SK-N-MC (cell line): ENCODE results near the gene LRIG1.

ENCODE experiments used
- DNase-seq: peaks from one replicate; pipeline ENCODE4 v3.0.0-alpha.2; 2011; ENCODE audit warnings: low read depth, low spot score
- H3K27ac ChIP-seq: fragments of 200-600 bp; sonication (generic); 2 replicates; pipeline ENCODE4 v1.5.1; 2016; ENCODE audit warnings: mixed run types
- H3K36me3 ChIP-seq: fragments of 200-600 bp; sonication (generic); 2 replicates; pipeline ENCODE4 v1.6.1; 2017; ENCODE audit warnings: antibody characterized with exemption, low read length, mixed read lengths; ENCODE audit not compliant: insufficient read depth
- H3K4me3 ChIP-seq: fragments of 200-600 bp; sonication (generic); 2 replicates; pipeline ENCODE4 v1.5.1; 2016
- H3K9ac ChIP-seq: fragments of 200-600 bp; sonication (generic); 2 replicates; pipeline ENCODE4 v1.8.0; 2017; ENCODE audit warnings: mixed run types, mixed read lengths; ENCODE audit not compliant: insufficient read length
- H3K9me3 ChIP-seq: fragments of 200-600 bp; sonication (generic); 2 replicates; pipeline ENCODE4 v1.6.1; 2017; ENCODE audit warnings: low read depth, mild to moderate bottlenecking, antibody characterized with exemption, low read length, moderate library complexity, mixed read lengths
- EZH2 ChIP-seq: fragments of 200-600 bp; sonication (generic); IDR thresholded peaks from one replicate; pipeline ENCODE4 v1.6.1; 2017; ENCODE audit warnings: antibody characterized with exemption
- FOXP2 ChIP-seq: optimal IDR thresholded peaks from 2 replicates; pipeline ENCODE3; 2011; ENCODE audit warnings: mild to moderate bottlenecking, moderate library complexity; ENCODE audit not compliant: insufficient read depth; ENCODE audit errors: extremely low read length, control extremely low read depth
- POLR2AphosphoS5 ChIP-seq: IDR thresholded peaks from 2 replicates; pipeline ENCODE4 v1.6.1; 2012; ENCODE audit warnings: mild to moderate bottlenecking, low read depth, low read length, borderline replicate concordance

The LRIG1 gene

DNA sequence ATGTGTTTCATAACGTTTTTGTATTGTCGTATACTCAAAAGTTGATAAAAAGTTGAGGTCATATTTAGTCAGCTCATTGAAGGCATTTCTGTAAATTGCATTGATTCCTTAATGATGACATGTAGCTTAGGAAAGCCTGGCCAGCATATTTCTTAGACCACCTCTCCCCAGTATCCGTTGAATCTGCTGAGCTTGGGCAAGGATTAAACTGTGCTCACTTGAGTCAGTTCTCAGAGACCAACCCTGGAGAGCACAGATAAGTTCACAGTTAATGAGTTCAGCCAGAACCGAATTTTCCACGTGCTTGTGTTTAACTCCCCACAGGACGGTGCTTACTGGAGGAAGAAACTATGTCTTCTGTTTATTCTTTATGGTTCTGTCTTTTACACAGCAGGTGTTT, 147.3 kb downstream of the LRIG1 start:
- no peak overlapping the region for H3K4me3 ChIP-seq
- no peak overlapping the region for H3K9ac ChIP-seq
- peak overlapping the region; percentile 25; the same call in 1 of the 2 replicates for H3K27ac ChIP-seq
- no peaks in the 10 kb centered on the region for H3K9me3 ChIP-seq
- H3K36me3 ChIP-seq: no peaks in the 10 kb centered on the region
- no peak for DNase-seq
- no peak for TF ChIP-seq EZH2
- no peak for TF ChIP-seq POLR2AphosphoS5
- TF ChIP-seq FOXP2: no peak

DNA sequence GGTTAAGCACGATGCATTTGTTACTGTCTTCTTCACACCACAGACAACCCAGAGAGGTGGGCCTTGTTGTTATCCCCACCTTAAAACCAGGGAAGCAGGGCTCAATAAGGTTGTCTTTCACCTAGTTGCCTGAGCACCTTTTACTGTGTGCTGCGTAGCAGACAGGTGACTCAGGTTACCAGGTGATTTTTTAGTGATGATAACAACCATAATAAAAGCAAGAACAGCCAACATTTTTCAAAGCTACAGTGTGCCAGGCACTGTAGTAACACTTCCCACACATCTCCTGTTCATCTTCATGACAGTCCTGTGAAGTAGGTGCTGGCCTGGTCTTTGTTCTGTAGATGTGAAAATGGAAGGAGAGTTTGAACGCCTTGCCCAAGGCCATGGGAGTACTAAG, 147.8 kb downstream of the LRIG1 start:
- TF ChIP-seq EZH2 (no peak), FOXP2 (no peak), POLR2AphosphoS5 (no peak)

GRCh38 chr3:66350601-66351000, 150.2 kb downstream of the LRIG1 start:
- Histone ChIP-seq H3K27ac (no peak overlapping the region), H3K9ac (no peak overlapping the region), H3K9me3 (no peaks in the 10 kb centered on the region), H3K36me3 (no peaks in the 10 kb centered on the region), H3K4me3 (no peak overlapping the region)
- no peak for DNase-seq
- TF ChIP-seq EZH2: no peak
- no peak for TF ChIP-seq FOXP2
- no peak for TF ChIP-seq POLR2AphosphoS5

More for the DNA sequence above, 147.8 kb downstream of the LRIG1 start:
- Histone ChIP-seq H3K27ac (no peak overlapping the region), H3K9me3 (no peaks in the 10 kb centered on the region), H3K36me3 (no peaks in the 10 kb centered on the region), H3K4me3 (no peak overlapping the region), H3K9ac (no peak overlapping the region)
- no peak for DNase-seq

DNA sequence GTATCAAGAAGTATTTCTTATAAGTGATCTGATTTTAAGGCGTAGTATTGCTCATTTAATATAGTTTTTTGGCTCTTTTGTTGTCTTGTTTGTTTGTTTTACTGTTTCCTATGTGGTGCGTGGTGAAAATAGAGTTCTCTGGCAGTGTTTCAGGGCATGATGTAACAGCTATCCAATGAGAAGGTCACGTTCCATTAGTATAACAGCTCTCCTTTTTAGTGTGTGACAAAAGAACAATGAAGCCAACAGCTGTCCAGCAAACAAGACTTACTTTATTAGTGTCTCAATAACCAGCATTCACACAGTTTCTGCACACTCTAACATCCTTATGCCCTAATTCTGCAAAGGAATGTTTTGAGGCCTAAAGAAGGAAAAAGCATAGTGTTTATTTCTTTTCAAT, 152.1 kb downstream of the LRIG1 start:
- DNase-seq: no peak

GRCh38 chr3:66344848-66345578, 155.8 kb downstream of the LRIG1 start:
- no peak for TF ChIP-seq FOXP2
- TF ChIP-seq POLR2AphosphoS5: no peak
- no peak for TF ChIP-seq EZH2
- H3K36me3 ChIP-seq: no peaks in the 10 kb centered on the region
- peak overlapping the region; percentile 62 for H3K4me3 ChIP-seq
- H3K9me3 ChIP-seq: no peaks in the 10 kb centered on the region
- DNase-seq: peak; percentile 73
- H3K9ac ChIP-seq: peak overlapping the region; percentile 9
- H3K27ac ChIP-seq: peak overlapping the region; percentile 82

More for the DNA sequence above, 152.1 kb downstream of the LRIG1 start:
- Histone ChIP-seq H3K36me3 (no peaks in the 10 kb centered on the region), H3K9ac (no peak overlapping the region), H3K27ac (no peak overlapping the region), H3K9me3 (no peaks in the 10 kb centered on the region), H3K4me3 (no peak overlapping the region)
- TF ChIP-seq EZH2 (no peak), FOXP2 (no peak), POLR2AphosphoS5 (no peak)

DNA sequence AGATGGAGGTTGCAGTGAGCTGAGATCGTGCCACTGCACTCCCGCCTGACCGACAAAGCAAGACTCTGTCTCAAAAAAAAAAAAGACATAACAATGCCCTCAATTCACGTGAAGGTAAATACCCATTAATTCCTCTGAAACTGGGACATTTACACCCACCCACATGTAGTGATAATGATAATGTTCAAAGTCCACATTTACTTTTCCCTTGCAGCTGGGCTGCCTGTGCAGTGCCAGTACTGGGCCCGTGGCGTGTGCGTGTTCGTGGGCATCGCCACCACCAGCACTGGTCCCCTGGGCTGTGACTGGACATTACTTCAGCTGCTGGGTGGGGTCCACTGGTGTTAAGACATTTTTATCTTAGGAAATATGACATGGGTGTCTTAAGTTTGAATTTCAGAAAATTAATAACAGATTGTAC, 156.4 kb downstream of the LRIG1 start:
- peak overlapping the region; percentile 82 for H3K27ac ChIP-seq
- no peak overlapping the region for H3K9ac ChIP-seq
- peak overlapping the region; percentile 62 for H3K4me3 ChIP-seq
- no peak for TF ChIP-seq POLR2AphosphoS5
- no peak for TF ChIP-seq FOXP2
- TF ChIP-seq EZH2: no peak
- H3K36me3 ChIP-seq: no peaks in the 10 kb centered on the region
- DNase-seq: no peak
- no peaks in the 10 kb centered on the region for H3K9me3 ChIP-seq

GRCh38 chr3:66342717-66343356, 158.0 kb downstream of the LRIG1 start:
- no peaks in the 10 kb centered on the region for H3K9me3 ChIP-seq
- H3K27ac ChIP-seq: peak overlapping the region; percentile 83
- H3K36me3 ChIP-seq: no peaks in the 10 kb centered on the region
- DNase-seq: no peak
- H3K4me3 ChIP-seq: no peak overlapping the region
- TF ChIP-seq FOXP2: no peak
- TF ChIP-seq EZH2: no peak
- no peak for TF ChIP-seq POLR2AphosphoS5
- H3K9ac ChIP-seq: peak overlapping the region; percentile 32

DNA sequence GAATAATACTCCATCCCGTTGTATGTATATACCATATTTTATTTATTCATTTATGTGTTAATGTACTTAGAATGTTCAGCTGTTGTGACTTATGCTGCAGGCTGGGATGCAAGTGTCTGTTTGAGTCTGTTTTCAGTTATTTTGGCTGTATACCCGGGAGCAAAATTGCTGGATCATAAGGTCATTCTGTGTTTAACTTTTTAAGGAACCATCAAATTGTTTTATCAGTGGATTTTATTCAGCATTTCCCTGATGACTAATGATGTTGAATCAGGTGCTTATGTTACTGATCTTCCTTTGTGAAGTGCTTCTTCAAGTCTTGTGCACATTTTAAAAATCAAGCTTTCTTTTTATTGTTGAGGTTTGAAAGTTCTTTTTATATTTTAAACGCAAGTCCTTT, 161.9 kb downstream of the LRIG1 start:
- Histone ChIP-seq H3K4me3 (no peak overlapping the region), H3K9me3 (no peaks in the 10 kb centered on the region), H3K27ac (no peak overlapping the region), H3K9ac (no peak overlapping the region), H3K36me3 (no peaks in the 10 kb centered on the region)
- no peak for DNase-seq
- TF ChIP-seq EZH2 (no peak), FOXP2 (no peak), POLR2AphosphoS5 (no peak)

DNA sequence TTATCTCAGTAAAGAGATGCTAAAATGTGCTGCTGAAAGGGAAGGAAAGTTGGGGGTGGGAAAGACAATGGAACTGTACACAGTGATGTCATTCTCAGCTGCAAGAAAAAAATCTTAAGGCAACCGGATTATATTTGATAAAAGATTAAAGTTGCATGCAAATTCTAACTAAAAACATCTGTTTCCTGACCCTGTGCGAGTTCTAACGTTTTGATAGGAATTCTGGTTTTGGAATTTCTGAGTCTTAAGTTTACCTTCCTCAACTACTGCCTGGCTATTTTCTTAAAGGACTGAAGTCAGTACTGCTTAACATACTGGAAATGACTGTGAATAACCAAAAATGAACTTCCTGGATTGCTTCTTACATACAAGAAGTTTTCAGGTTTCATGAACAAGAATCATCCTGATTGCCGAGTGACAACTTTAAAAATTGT, 164.5 kb downstream of the LRIG1 start:
- Histone ChIP-seq H3K9ac (peak overlapping the region; percentile 57), H3K4me3 (peak overlapping the region; percentile 67), H3K36me3 (no peaks in the 10 kb centered on the region), H3K27ac (peak overlapping the region; percentile 95), H3K9me3 (no peaks in the 10 kb centered on the region)
- DNase-seq: peak; percentile 26
- no peak for TF ChIP-seq EZH2
- TF ChIP-seq FOXP2: no peak
- TF ChIP-seq POLR2AphosphoS5: no peak
